ENCODE data around the gene HOXC6.

DNA sequence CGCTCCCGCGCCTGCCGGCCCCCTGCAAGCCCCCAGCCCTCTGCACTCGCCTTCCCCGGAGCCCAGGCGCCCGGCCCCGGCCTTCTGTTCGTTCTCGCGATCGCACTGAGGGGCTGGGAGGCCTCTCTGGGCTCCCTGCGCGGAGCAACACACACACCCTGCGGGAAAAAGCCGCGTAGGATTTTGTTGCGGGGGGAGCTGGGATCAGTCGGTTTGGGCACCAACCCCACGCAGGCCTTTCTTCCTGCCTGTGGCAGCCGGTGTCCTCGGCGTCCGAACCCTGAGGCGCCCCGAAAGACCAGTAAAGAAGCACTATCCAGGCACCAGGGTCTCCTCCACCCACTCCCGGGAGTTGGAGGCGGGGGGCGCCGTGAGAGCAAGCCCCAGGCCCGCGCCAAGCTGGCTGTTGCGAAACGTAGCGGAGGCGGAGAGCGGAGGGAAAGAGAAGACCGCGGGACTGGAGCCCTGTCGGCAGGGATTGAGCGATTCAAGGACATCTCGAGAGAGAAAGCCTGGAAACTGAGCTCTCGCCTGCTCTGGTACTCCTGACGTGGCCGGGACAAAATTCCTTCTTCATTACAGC lies 2.7 kb downstream of the HOXC6 start:
- TF ChIP-seq, protein P1, sequence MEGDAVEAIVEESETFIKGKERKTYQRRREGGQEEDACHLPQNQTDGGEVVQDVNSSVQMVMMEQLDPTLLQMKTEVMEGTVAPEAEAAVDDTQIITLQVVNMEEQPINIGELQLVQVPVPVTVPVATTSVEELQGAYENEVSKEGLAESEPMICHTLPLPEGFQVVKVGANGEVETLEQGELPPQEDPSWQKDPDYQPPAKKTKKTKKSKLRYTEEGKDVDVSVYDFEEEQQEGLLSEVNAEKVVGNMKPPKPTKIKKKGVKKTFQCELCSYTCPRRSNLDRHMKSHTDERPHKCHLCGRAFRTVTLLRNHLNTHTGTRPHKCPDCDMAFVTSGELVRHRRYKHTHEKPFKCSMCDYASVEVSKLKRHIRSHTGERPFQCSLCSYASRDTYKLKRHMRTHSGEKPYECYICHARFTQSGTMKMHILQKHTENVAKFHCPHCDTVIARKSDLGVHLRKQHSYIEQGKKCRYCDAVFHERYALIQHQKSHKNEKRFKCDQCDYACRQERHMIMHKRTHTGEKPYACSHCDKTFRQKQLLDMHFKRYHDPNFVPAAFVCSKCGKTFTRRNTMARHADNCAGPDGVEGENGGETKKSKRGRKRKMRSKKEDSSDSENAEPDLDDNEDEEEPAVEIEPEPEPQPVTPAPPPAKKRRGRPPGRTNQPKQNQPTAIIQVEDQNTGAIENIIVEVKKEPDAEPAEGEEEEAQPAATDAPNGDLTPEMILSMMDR (IDR thresholded peaks at IDR 0.05; ENCODE audit: insufficient read depth, low read length) = no peak
- no peak for TF ChIP-seq GABPA (IDR thresholded peaks at IDR 0.05; ENCODE audit: low read depth)
